ENCODE data around the gene APBA2.

DNA sequence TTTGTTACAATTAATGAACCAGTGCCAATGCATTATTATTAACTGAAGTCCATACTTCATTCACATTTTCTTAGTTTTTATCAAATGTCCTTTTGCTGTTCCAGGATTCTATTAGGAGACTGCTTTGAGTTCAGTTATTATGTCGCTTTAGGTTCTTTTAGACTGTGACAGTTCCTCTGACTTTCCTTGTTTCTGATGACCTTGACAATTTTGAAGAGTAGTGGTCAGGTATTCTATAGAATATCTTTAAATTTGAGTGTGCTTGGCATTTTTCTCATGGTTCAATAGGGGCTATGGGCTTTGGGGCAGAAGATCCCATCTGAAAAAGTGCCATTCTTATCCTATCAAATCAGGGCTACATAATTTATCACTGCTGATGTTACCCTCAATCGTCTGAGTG, 126.3 kb downstream of the APBA2 start:
- TF ChIP-seq CTCF (conservative IDR thresholded peaks at IDR 0.05; ENCODE audit: low read length) = no peak
- TF ChIP-seq EZH2phosphoT487 (IDR thresholded peaks at IDR 0.05; ENCODE audit: borderline replicate concordance) = no peak
